Bronchial smooth muscle cell (primary cell): ENCODE measurements around the gene PAK1IP1. TPM values are rescaled to one million over a fixed set of nuclear protein-coding genes. Genes with fewer than 3 reads are reported as not detected.

Source experiments
- total RNA-seq: library from RNA; depleted of rRNA; stranded (reverse); fragments of >200 nt; gene quantifications from 2 replicates; pipeline ENCODE4 v1.2.1, GENCODE V29; 2014

The PAK1IP1 gene, protein sequence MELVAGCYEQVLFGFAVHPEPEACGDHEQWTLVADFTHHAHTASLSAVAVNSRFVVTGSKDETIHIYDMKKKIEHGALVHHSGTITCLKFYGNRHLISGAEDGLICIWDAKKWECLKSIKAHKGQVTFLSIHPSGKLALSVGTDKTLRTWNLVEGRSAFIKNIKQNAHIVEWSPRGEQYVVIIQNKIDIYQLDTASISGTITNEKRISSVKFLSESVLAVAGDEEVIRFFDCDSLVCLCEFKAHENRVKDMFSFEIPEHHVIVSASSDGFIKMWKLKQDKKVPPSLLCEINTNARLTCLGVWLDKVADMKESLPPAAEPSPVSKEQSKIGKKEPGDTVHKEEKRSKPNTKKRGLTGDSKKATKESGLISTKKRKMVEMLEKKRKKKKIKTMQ
- 10.7 and 11.2 TPM in 2 replicates for total RNA-seq

DNA sequence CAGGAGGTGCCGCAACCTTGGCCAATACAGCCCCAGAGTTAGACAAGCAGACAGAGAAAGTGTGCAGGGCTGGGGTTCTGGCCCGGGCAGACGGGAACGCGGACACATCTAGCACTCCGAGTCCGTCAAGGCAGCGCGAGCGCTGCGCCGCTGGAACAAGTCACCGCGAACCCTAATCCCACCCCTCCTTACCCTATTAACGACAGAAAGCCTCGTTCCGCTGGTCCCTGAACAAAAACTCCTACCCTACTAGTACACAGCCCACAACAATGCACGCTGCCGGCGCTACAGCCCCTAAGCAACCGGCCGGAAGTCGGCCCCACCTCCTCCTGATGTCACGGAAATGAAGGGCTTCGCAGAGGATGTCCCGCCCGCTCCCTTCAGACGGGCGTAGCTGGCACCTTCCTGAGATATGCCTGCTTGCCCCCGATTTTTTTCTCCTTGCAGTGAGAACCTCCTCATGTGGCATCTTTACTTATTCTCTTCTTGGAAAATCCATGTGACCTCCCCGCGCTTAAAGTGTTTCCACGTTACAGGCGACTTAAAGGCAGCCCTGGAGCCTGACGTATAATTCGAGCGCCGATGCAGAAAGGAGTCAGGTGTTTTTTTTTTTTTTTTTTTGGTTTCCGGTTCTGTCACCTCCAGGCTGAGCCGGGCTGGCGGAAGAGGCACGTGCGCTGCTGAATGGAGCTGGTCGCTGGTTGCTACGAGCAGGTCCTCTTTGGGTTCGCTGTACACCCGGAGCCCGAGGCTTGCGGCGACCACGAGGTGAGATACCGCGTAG, at the start of gene PAK1IP1, which contains the start of gene C6orf52:
Gene PAK1IP1 (plus strand): TSS at position 671 of the 784 bp plus-strand sequence. CDS start 14 bp downstream, at position 685.
Gene C6orf52 (minus strand): TSS at position 315 of the 784 bp plus-strand sequence. CDS start 7,066 bp downstream, outside the sequence.

DNA sequence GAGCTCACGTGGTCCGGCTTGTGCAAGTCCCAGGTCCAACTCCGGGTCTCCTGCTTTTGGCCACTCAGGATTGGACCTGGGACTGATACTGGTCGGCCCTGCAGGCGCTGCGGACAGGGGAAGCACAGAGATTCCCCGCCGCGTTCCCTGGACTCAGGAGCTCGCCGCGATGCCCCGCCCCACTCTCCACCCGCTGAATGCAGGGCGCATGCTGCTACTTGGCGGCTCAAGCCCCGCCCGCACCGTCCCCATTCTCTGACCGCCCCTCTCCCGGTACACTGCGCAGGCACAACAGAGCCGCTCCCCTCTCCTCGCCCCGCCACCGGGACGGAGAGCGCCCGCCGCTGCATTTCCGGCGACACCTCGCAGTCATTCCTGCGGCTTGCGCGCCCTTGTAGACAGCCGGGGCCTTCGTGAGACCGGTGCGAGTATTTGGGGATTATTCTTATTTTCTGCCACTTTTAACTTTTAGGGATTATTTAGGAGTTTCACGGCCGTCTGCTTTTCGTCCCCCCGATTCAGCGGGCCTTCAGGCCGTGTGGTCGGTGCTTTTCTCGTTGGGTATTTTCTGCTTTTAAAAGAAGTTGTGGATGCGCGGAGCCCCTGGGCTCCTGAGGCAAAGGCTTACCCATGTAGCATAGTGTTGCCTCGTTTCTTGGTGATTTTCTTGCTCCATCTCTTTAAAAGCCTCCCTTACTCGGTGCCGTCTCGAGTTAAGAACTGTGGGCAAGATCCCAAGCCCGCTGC, 28.2 kb downstream of the PAK1IP1 start, which contains the start of gene TMEM14C:
Gene TMEM14C (plus strand): TSS at position 251 of the 747 bp plus-strand sequence. CDS start 1,544 bp downstream, outside the sequence.

DNA sequence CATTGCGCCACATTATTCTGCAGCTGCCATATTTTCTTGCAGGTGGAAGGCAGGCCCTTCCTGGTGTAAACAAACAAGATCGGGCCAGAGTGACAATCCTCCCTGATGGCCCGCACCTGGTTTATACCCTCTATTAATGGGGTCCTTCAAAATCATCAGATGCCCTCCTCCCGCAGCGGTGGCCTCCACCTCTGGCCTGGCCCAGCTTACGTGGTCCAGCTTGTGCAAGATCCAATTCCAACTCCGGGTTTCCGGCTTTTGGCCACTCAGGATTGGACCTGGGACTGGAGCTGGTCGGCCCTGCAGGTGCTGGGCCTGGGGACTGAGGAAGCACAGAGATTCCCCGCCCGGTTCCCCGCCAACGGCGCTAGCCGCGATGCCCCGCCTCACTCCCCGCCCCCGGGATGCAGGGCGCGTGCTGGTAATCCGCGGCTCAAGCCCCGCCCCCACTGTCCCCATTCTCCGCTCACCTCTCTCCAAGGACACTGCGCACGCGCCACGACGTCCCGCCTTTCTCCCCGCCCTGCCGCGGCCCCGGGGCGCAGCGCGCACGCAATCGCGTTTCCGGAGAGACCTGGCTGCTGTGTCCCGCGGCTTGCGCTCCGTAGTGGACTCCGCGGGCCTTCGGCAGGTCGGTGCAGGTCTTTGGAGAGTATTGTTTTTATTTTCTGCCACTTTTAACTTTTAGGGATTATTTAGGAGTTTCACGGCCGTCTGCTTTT, 52.6 kb downstream of the PAK1IP1 start, which contains the start of gene TMEM14B:
Gene TMEM14B (plus strand): TSS at position 555 of the 722 bp plus-strand sequence. CDS start 1,441 bp downstream, outside the sequence.

Other genes with a start within 250 kb of the PAK1IP1 start
- 0.32 and 0.60 TPM in 2 replicates for gene GCNT2, start 173.6 kb upstream of the PAK1IP1 start, total RNA-seq
- gene C6orf52, start 356 bp upstream of the PAK1IP1 start, total RNA-seq: not detected in 2 replicates
- gene TMEM14C, start 28.1 kb downstream of the PAK1IP1 start, total RNA-seq: 111 and 119 TPM in 2 replicates
- gene TMEM14B, start 52.8 kb downstream of the PAK1IP1 start, total RNA-seq: 66.1 and 82.0 TPM in 2 replicates
- gene MAK, start 143.6 kb downstream of the PAK1IP1 start, total RNA-seq: not detected in 2 replicates
- gene GCM2, start 187.1 kb downstream of the PAK1IP1 start, total RNA-seq: not detected in 2 replicates
- under 0.01 TPM in 1 of 2 replicates, not detected in the other for gene SYCP2L, start 192.1 kb downstream of the PAK1IP1 start, total RNA-seq